K562 (cell line): ENCODE data around the gene SPATC1L. TPM values are rescaled to one million over a fixed set of nuclear protein-coding genes. Genes with fewer than 3 reads are reported as not detected.

ENCODE experiments used
- ATAC-seq: fragments of 200-7000 bp; cut with Tn5 transposase; 3 replicates; pipeline ENCODE4 v1.9.1; 2020; ENCODE audit warnings: moderate library complexity
- BruUV-seq: library from RNA; stranded (reverse); fragments of 400-500 nt; replicated peaks from 2 replicates; lab custom pipeline; 2021; lab: Mats Ljungman, UMichigan
- CTCF ChIA-PET: fragments of 300-600 bp; formaldehyde crosslinking; extraction: SDS; loops from one replicate; lab custom pipeline; 2021; ENCODE audit warnings: low intra/inter-chr PET ratio; lab: Yijun Ruan, JAX
- POLR2A ChIA-PET: fragments of 300-600, 350-650 bp; sonication (Branson Sonifier 250); formaldehyde crosslinking; extraction: SDS; loops from one replicate; lab custom pipeline; 2021; ENCODE audit warnings: antibody characterized with exemption, inconsistent platforms; lab: Yijun Ruan, JAX
- DNase-seq, 4 experiments: peaks; one replicate each; pipeline versions ENCODE4 v3.0.0 to v3.0.0-alpha.2; 2011 to 2018; ENCODE audit warnings: low spot score in 3 of 4, mixed read lengths in 3 of 4; ENCODE audit errors: extremely low read depth in 1 of 4
- FAIRE-seq: peaks from 2 replicates; lab custom pipeline; 2011; peaks lifted over from hg19 to GRCh38; lab: Jason Lieb, UNC
- H2AFZ ChIP-seq: 2 replicates; pipeline ENCODE4 v1.6.0; 2011; ENCODE audit warnings: low read depth, low read length, control low read depth, inconsistent platforms
- H3K27ac ChIP-seq: fragments of 200-600 bp; 3 replicates; pipeline ENCODE4 v1.8.0; 2011; ENCODE audit warnings: low read depth, mild to moderate bottlenecking, control low read depth, inconsistent platforms, low read length, moderate library complexity, mixed read lengths; ENCODE audit errors: extremely low read depth
- H3K27me3 ChIP-seq, 2 experiments: fragments of 300-600 bp in 1 of 2; 2 replicates in 1 of 2; 3 replicates in 1 of 2; pipeline versions ENCODE4 v1.6.0 to v1.8.0; 2011; ENCODE audit warnings: inconsistent platforms in 2 of 2, low read length in 2 of 2, mild to moderate bottlenecking in 1 of 2, mixed read lengths in 1 of 2, moderate library complexity in 1 of 2; ENCODE audit not compliant: control insufficient read depth in 2 of 2, insufficient read depth in 2 of 2
- H3K36me3 ChIP-seq: fragments of 300-600 bp; 3 replicates; pipeline ENCODE4 v1.8.0; 2011; ENCODE audit warnings: mild to moderate bottlenecking, low read length, inconsistent platforms; ENCODE audit not compliant: control insufficient read depth, insufficient read depth
- H3K4me1 ChIP-seq, 2 experiments: fragments of 200-600 bp in 1 of 2; replicated peaks in 1 of 2; 2 replicates in 1 of 2; 3 replicates in 1 of 2; pipeline versions ENCODE4 v1.5.1 to v1.8.0; 2011; ENCODE audit warnings: inconsistent platforms in 2 of 2, low read length in 2 of 2, mild to moderate bottlenecking in 1 of 2, mixed read lengths in 1 of 2, moderate library complexity in 1 of 2; ENCODE audit not compliant: control insufficient read depth in 2 of 2, insufficient read depth in 2 of 2
- H3K4me2 ChIP-seq: 2 replicates; pipeline ENCODE4 v1.6.1; 2011; ENCODE audit warnings: low read length, control low read depth, inconsistent platforms, mixed read lengths; ENCODE audit not compliant: insufficient read depth
- H3K4me3 ChIP-seq: fragments of 200-600 bp; sonication (generic), shearing (Covaris generic); 2 replicates; pipeline ENCODE4 v1.5.1; 2016; ENCODE audit warnings: control low read depth, inconsistent platforms
- H3K79me2 ChIP-seq: fragments of 200-600 bp; 3 replicates; pipeline ENCODE4 v1.8.0; 2011; ENCODE audit warnings: low read length, inconsistent platforms; ENCODE audit not compliant: control insufficient read depth, insufficient read depth
- H3K9ac ChIP-seq, 2 experiments: 2 replicates each; pipeline versions ENCODE4 v1.6.0 to v1.6.1; 2011; ENCODE audit warnings: low read depth in 2 of 2, low read length in 2 of 2, control low read depth in 1 of 2, inconsistent platforms in 1 of 2, mild to moderate bottlenecking in 1 of 2, mixed read lengths in 1 of 2; ENCODE audit not compliant: insufficient read depth in 1 of 2
- H3K9me1 ChIP-seq: one replicate; pipeline ENCODE4 v1.6.0; 2011; ENCODE audit warnings: inconsistent platforms, mild to moderate bottlenecking, low read length, moderate library complexity; ENCODE audit not compliant: control insufficient read depth, insufficient read depth
- H3K9me3 ChIP-seq: replicated peaks from 2 replicates; pipeline ENCODE4 v1.5.1; 2011; ENCODE audit warnings: low read depth, low read length, inconsistent platforms; ENCODE audit not compliant: control insufficient read depth, insufficient read depth
- H4K20me1 ChIP-seq: replicated peaks from 2 replicates; pipeline ENCODE4 v1.6.1; 2011; ENCODE audit warnings: low read length, inconsistent platforms, mixed read lengths; ENCODE audit not compliant: control insufficient read depth, insufficient read depth
- BMI1 ChIP-seq: fragments of 150-350 bp; IDR thresholded peaks from 2 replicates; pipeline ENCODE4 v1.6.1; 2014; ENCODE audit warnings: low read length
- CC2D1A ChIP-seq: fragments of 450-650 bp; IDR thresholded peaks from 2 replicates; pipeline ENCODE4 v1.6.1; 2017; ENCODE audit warnings: mild to moderate bottlenecking
- POLR2G ChIP-seq: fragments of 200-400 bp; formaldehyde crosslinking; IDR thresholded peaks from 2 replicates; pipeline ENCODE4 v1.6.1; 2017; ENCODE audit warnings: low read depth, mild to moderate bottlenecking, antibody characterized with exemption, low read length, moderate library complexity
- TSC22D4 ChIP-seq: fragments of 450-650 bp; IDR thresholded peaks from 2 replicates; pipeline ENCODE4 v1.6.1; 2016; ENCODE audit warnings: missing genetic modification characterization, missing biosample characterization, control low read depth
- ZNF217 ChIP-seq: sonication (generic); formaldehyde crosslinking; IDR thresholded peaks from 2 replicates; pipeline ENCODE4 v1.8.0; 2022; ENCODE audit warnings: mild to moderate bottlenecking, missing genetic modification reagents
- ZNF384 ChIP-seq: IDR thresholded peaks from 2 replicates; pipeline ENCODE4 v1.6.1; 2012; ENCODE audit warnings: low read depth, low read length, improper control_type of control experiment
- WGBS: fragments of 100-300 bp; shearing (Covaris generic); methylation state at CpG from one replicate; pipeline ENCODE4 v1.1.6; 2016; ENCODE audit warnings: low coverage, mixed read lengths; ENCODE audit not compliant: insufficient coverage; ENCODE audit errors: missing lambda C conversion rate; 5-methylcytosine and 5-hydroxymethylcytosine counted together
- in situ Hi-C: fragments of 300-500 bp; cut with MboI; formaldehyde crosslinking; loops from 4 replicates; pipeline ENCODE4 v1.15.0; 2018; ENCODE audit warnings: inconsistent platforms, mixed read lengths
- intact Hi-C: fragments of 100-400 bp; cut with micrococcal nuclease; formaldehyde crosslinking; loops from 2 replicates; pipeline ENCODE4 v1.14.2; 2022
- polyA plus RNA-seq, 8 experiments: library from polyadenylated mRNA; depleted of rRNA in 4 of 8; stranded (reverse) in 5 of 8; unstranded in 3 of 8; fragments of >200 nt; fragmentation: Nextera tagmentation in 2 of 8; fragmentation: Illumina TruSeq in 1 of 8; extraction: Ambion mirVana in 2 of 8; extraction: Trizol in 1 of 8; gene quantifications; 2 replicates each; pipeline versions ENCODE4 v1.2.1 to v1.2.3, GENCODE V29; 2011 to 2014; ENCODE audit warnings: inconsistent platforms in 1 of 8, missing spikeins in 1 of 8
- total RNA-seq, 7 experiments: library from RNA; depleted of rRNA in 6 of 7; stranded (reverse); fragments of >200 nt in 6 of 7; fragmentation: Illumina TruSeq in 2 of 7; extraction: Trizol in 2 of 7; gene quantifications; 2 replicates each; pipeline versions ENCODE4 v1.2.1 to v1.2.3, GENCODE V29; 2011 to 2021; ENCODE audit warnings: low replicate concordance in 1 of 7

Gene SPATC1L
- total and polyA plus RNA-seq, 9 of the 15 experiments (the other 6 are each of a cell fraction or from before 2014, with no cell fraction given) = 0.14 to 121 (median 34.0) TPM; not detected in 1

GRCh38 chr21:46194374-46195334 lies 10.4 kb upstream of the SPATC1L start:
- FAIRE-seq (no peak), ATAC-seq (no peak), DNase-seq (no peak)
- H3K9me3 ChIP-seq = no peaks in the 10 kb centered on the region
- H3K4me3 ChIP-seq = no peak overlapping the region
- no TSS peak for BruUV-seq
- no peaks in the 10 kb centered on the region for H4K20me1 ChIP-seq
- no peaks in the 10 kb centered on the region for H3K9me1 ChIP-seq
- no peak for TF ChIP-seq TSC22D4
- peak; percentile 40; the same call in 1 of the 2 replicates for TF ChIP-seq POLR2G
- TF ChIP-seq BMI1 = no peak
- no peak for TF ChIP-seq CC2D1A
- TF ChIP-seq ZNF384 = no peak
- TF ChIP-seq ZNF217 (CRISPR knock-in tag) = no peak
- H3K27me3 ChIP-seq = no peaks in the 10 kb centered on the region
- CTCF ChIA-PET = no interaction called here
- in situ Hi-C loops (no loop called here), intact Hi-C loops (no loop called here)
- peaks cover 9 to 28% of the 10 kb centered on the region in 2 experiments; a peak in 4 of 5 replicates for H3K4me1 ChIP-seq
- H3K79me2 ChIP-seq = no peaks in the 10 kb centered on the region
- peaks cover 99% of the 10 kb centered on the region for H3K36me3 ChIP-seq
- H2AFZ ChIP-seq = no peak overlapping the region
- POLR2A ChIA-PET = no interaction called here
- WGBS = 91% methylated on average over 28 of the region's 34 CpGs
- H3K4me2 ChIP-seq = no peak overlapping the region
- no peak overlapping the region for H3K27ac ChIP-seq
- no peak overlapping the region; a peak in 1 of 4 replicates for H3K9ac ChIP-seq
